Measurements from ENCODE around the gene MTARC2. TPM values are rescaled to one million over a fixed set of nuclear protein-coding genes. Genes with fewer than 3 reads are reported as not detected.

Gene MTARC2
- total and polyA plus RNA-seq, 9 donors: 12.8 to 80.2 (median 23.6) TPM

DNA sequence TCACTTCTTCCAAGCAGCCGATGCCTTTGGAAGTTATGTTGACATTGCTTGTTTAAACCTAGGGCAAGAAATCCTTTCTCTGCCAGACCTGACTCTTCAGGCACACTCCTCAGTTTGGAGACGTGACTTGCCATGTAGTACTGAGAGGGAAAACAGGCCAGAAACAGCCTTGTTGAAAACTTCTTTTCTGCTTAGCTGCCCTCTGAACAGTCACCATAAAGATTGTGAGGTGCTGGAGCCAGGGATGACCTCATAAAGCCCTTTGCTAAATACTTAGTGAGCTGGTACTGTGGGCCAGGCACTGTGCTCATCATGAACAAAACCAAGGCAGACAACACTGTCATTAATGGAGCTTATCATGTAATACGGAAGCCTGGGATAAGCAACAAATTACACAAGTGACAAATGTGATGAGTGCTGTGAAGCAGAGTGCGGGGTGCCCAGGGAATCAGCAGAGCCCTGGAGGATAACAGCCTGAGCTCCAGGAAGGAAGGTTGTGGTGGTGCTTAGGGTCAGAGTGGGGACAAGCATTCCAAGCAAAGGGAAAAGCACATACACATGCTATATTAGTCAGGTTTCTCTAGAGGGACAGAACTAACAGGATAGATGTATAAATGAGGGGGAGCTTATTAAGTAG lies 80.9 kb downstream of the MTARC2 start:
- H3K27ac ChIP-seq: no peak overlapping the region
- TF ChIP-seq POLR2A (IDR thresholded peaks at IDR 0.05): no peak
- TF ChIP-seq, protein P1, sequence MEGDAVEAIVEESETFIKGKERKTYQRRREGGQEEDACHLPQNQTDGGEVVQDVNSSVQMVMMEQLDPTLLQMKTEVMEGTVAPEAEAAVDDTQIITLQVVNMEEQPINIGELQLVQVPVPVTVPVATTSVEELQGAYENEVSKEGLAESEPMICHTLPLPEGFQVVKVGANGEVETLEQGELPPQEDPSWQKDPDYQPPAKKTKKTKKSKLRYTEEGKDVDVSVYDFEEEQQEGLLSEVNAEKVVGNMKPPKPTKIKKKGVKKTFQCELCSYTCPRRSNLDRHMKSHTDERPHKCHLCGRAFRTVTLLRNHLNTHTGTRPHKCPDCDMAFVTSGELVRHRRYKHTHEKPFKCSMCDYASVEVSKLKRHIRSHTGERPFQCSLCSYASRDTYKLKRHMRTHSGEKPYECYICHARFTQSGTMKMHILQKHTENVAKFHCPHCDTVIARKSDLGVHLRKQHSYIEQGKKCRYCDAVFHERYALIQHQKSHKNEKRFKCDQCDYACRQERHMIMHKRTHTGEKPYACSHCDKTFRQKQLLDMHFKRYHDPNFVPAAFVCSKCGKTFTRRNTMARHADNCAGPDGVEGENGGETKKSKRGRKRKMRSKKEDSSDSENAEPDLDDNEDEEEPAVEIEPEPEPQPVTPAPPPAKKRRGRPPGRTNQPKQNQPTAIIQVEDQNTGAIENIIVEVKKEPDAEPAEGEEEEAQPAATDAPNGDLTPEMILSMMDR (IDR thresholded peaks at IDR 0.05): no peak
- TF ChIP-seq EP300 (IDR thresholded peaks at IDR 0.05): no peak
- 61 to 67% (median 64%) methylated on average over 4 of the region's 4 CpGs for WGBS, 3 donors
- peaks cover 2% of the 10 kb centered on the region for H3K4me1 ChIP-seq (ENCODE audit: insufficient read depth)
- H3K4me3 ChIP-seq: no peak overlapping the region
- no peaks in the 10 kb centered on the region for H3K36me3 ChIP-seq
- no peak for DNase-seq
- intact Hi-C loops (cut with DNase I): no loop called here
- no peaks in the 10 kb centered on the region for H3K9me3 ChIP-seq
- H3K27me3 ChIP-seq: no peaks in the 10 kb centered on the region

DNA sequence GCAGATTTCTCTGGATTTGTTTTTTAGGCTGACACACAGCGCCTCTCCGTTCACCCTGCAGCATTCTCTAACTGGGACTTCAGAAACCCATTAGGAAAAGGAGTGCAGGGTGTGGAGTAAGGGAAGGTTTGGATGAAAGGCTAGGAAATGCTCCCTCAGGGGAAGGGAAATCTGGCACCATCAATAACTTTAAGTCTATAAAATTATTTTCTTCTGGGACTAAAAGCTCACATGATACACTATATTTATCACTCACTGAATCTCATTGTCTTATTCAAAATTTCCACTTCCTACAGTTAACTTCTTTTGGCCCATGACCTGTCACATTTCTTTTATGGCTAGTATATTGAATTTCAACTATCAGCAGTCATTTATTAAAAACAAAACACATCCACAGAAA lies 85.3 kb downstream of the MTARC2 start:
- no peaks in the 10 kb centered on the region for H3K36me3 ChIP-seq
- H3K9me3 ChIP-seq: no peaks in the 10 kb centered on the region
- peaks cover 2% of the 10 kb centered on the region for H3K4me1 ChIP-seq (ENCODE audit: insufficient read depth)
- DNase-seq: no peak
- H3K4me3 ChIP-seq: no peak overlapping the region
- intact Hi-C loops (cut with DNase I): no loop called here
- H3K27me3 ChIP-seq: no peaks in the 10 kb centered on the region
- TF ChIP-seq, protein P1 (IDR thresholded peaks at IDR 0.05): no peak
- no peak for TF ChIP-seq EP300 (IDR thresholded peaks at IDR 0.05)
- TF ChIP-seq POLR2A (IDR thresholded peaks at IDR 0.05): no peak
- 76 to 86% (median 84%) methylated on average over 2 of the region's 2 CpGs for WGBS, 3 donors
- H3K27ac ChIP-seq: no peak overlapping the region

Other genes with a start within 250 kb of the MTARC2 start
- gene MARK1, start 220.2 kb upstream of the MTARC2 start, total RNA-seq: 1 to 10 TPM; 1.8 to 4.2 (median 2.8) TPM
- 1 to 10 TPM; 1.2 to 8.1 TPM for gene MARK1, start 220.2 kb upstream of the MTARC2 start, polyA plus RNA-seq
- 10 to 100 TPM; 10.0 to 19.8 (median 13.2) TPM for gene C1orf115, start 58.0 kb upstream of the MTARC2 start, total RNA-seq
- gene C1orf115, start 58.0 kb upstream of the MTARC2 start, polyA plus RNA-seq: 10 to 100 TPM; 20.3 to 23.8 TPM
- gene MTARC1, start 38.6 kb downstream of the MTARC2 start, total RNA-seq: 1 to 10 TPM; 1.7 to 6.1 (median 4.7) TPM
- gene MTARC1, start 38.6 kb downstream of the MTARC2 start, polyA plus RNA-seq: 10 to 100 TPM in 1 of 2 donors, 1 to 10 TPM in 1; 2.8 to 13.2 TPM
- gene HLX, start 131.1 kb downstream of the MTARC2 start, total RNA-seq: 1 to 10 TPM; 2.1 to 7.6 (median 3.1) TPM
- 1 to 10 TPM; 3.5 to 9.4 TPM for gene HLX, start 131.1 kb downstream of the MTARC2 start, polyA plus RNA-seq